ENCODE results near the gene CLEC16A. TPM values are rescaled to one million over a fixed set of nuclear protein-coding genes. Genes with fewer than 3 reads are reported as not detected.

Gene CLEC16A, protein sequence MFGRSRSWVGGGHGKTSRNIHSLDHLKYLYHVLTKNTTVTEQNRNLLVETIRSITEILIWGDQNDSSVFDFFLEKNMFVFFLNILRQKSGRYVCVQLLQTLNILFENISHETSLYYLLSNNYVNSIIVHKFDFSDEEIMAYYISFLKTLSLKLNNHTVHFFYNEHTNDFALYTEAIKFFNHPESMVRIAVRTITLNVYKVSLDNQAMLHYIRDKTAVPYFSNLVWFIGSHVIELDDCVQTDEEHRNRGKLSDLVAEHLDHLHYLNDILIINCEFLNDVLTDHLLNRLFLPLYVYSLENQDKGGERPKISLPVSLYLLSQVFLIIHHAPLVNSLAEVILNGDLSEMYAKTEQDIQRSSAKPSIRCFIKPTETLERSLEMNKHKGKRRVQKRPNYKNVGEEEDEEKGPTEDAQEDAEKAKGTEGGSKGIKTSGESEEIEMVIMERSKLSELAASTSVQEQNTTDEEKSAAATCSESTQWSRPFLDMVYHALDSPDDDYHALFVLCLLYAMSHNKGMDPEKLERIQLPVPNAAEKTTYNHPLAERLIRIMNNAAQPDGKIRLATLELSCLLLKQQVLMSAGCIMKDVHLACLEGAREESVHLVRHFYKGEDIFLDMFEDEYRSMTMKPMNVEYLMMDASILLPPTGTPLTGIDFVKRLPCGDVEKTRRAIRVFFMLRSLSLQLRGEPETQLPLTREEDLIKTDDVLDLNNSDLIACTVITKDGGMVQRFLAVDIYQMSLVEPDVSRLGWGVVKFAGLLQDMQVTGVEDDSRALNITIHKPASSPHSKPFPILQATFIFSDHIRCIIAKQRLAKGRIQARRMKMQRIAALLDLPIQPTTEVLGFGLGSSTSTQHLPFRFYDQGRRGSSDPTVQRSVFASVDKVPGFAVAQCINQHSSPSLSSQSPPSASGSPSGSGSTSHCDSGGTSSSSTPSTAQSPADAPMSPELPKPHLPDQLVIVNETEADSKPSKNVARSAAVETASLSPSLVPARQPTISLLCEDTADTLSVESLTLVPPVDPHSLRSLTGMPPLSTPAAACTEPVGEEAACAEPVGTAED
- 8.0 to 9.1 TPM (median 8.9 TPM) in 5 replicates for total RNA-seq (2022; extraction: Qiagen RNA extraction)

GRCh38 chr16:10944249-10945064, at the start of gene CLEC16A:
TSS of gene CLEC16A (plus strand) at chr16:10944564. CDS start at chr16:10944718, 154 bp downstream.

GRCh38 chr16:10942352-10943063, 1.9 kb upstream of the CLEC16A start, which contains the start of gene DEXI:
TSS of gene DEXI (minus strand) at chr16:10942468. CDS start at chr16:10942005, 463 bp downstream.

Other genes with a start within 250 kb of the CLEC16A start
- gene TEKT5, start 249.6 kb upstream of the CLEC16A start, total RNA-seq (2022; extraction: Qiagen RNA extraction), result not detected in 5 replicates
- 45.5 to 52.9 TPM (median 47.9 TPM) in 5 replicates for gene NUBP1, start 200.7 kb upstream of the CLEC16A start, total RNA-seq (2022; extraction: Qiagen RNA extraction)
- 0.06 to 0.16 TPM (median 0.07 TPM) in 5 replicates for gene TVP23A, start 125.8 kb upstream of the CLEC16A start, total RNA-seq (2022; extraction: Qiagen RNA extraction)
- 0.05 to 0.13 TPM (median 0.07 TPM) in 5 replicates for gene CIITA, start 67.4 kb upstream of the CLEC16A start, total RNA-seq (2022; extraction: Qiagen RNA extraction)
- gene DEXI, start 2.1 kb upstream of the CLEC16A start, total RNA-seq (2022; extraction: Qiagen RNA extraction), result 37.3 to 45.3 TPM (median 43.8 TPM) in 5 replicates